HuH-7 (cell line): Measurements from ENCODE around the gene SCGB1C2.
A peak's percentile ranks its signal among the peaks of the same experiment; 100 is the strongest.
"Not testable (repeated sequence)": the region's sequence is repeated elsewhere in the genome, so short reads cannot be mapped to it uniquely, and the experiment has no call there.

Experiments
- DNase-seq: peaks from one replicate; pipeline ENCODE4 v3.0.0; 2011; ENCODE audit warnings: low spot score

The SCGB1C2 gene

DNA sequence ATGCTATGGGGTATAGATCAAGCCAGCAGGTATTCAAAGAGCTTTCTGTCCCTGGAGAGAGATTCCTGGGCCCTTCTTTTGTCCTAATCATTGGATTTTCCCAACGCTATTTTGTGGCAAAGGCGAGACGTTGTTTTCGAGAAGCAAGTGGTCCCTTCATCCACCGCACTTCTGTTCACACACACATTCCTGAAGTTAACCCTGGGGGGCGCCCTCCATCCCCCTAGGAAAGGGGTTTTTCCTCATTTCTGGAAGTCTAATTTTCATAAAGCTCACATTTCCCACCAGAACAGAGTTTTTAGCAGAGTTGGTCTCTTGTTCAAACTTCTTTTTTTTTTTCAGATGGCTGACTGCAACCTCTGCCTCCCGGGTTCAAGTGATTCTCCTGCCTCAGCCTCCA is 11.9 kb downstream of the SCGB1C2 start:
- no peak for DNase-seq

DNA sequence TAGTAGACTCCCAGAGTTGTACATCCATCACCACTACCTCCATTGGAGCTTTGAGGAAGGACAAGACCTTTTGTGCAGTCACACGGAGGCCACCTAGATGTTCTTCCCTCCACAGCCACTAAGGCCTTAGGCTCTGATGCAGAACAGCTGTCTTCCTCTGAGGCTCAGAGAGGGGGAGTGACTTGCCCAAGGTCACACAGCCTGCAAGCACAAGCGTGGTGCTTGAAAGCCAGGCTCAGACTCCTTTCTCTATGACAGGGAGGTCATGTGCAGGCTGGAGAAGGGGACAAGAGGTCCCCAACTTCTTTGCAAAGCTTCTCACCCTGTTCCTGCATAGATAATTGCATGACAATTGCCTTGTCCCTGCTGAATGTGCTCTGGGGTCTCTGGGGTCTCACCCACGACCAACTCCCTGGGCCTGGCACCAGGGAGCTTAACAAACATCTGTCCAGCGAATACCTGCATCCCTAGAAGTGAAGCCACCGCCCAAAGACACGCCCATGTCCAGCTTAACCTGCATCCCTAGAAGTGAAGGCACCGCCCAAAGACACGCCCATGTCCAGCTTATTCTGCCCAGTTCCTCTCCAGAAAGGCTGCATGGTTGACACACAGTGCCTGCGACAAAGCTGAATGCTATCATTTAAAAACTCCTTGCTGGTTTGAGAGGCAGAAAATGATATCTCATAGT is 12.7 kb downstream of the SCGB1C2 start:
- no peak for DNase-seq

DNA sequence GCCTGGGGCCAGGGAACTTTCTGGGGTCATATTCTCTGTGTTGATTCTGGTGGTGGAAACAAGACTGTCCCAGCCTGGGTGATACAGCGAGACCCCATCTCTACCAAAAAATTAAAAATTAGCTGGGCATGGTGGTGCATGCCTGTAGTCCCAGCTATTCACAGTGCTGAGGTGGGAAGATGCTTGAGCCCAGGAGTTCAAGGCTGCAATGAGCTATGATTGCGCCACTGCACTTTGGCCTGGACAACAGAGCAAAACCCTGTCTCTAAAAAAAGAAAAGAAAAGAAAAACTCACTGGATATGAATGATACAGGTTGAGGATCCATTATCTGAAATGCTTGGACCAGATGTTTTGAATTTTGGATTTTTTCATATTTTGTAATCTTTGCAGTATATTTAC is 13.6 kb downstream of the SCGB1C2 start:
- DNase-seq: no peak

GRCh38 chr17:151886-152859 is 14.8 kb downstream of the SCGB1C2 start:
- DNase-seq: no peak

GRCh38 chr17:152860-153420 is 15.6 kb downstream of the SCGB1C2 start:
- no peak for DNase-seq

DNA sequence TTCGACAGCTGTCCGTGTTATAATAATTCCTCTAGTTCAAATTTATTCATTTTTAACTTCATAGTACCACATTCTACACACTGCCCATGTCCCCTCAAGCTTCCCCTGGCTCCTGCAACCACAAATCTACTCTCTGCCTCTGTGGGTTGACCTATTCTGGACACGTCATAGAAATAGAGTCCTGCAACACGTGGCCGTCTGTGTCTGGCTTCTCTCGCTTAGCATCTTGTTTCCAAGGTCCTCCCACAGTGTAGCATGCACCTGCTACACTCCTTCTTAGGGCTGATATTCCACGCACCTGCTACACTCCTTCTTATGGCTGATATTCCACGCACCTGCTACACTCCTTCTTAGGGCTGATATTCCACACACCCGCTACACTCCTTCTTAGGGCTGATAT is 16.5 kb downstream of the SCGB1C2 start:
- no peak for DNase-seq

DNA sequence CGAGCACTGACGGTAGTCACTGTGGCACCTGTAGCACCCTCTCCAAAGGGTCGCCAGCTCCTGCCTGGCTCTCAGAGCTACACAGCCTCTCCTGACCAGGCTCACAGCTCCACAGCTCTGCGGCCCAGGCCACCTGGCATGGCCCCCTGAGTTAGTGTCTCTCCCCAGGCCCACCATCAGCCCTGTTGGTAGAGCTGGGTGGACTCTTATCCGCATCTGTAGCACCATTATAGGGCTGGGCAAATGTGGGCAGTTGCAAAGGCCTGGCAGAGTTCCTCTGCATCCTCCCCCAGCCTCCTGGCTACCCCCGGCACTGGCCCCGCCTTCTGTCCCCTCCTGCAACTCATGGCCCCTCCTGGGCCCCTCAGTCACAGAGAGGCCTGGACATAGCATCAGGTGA is 18.2 kb downstream of the SCGB1C2 start:
- no peak for DNase-seq

GRCh38 chr17:156094-156621 is 18.8 kb downstream of the SCGB1C2 start:
- DNase-seq: no peak

- no peak for DNase-seq
Measured at GRCh38 chr17:156946-157345, 19.6 kb downstream of the SCGB1C2 start.

- DNase-seq: no peak
Measured at GRCh38 chr17:157901-158300, 20.5 kb downstream of the SCGB1C2 start.

DNA sequence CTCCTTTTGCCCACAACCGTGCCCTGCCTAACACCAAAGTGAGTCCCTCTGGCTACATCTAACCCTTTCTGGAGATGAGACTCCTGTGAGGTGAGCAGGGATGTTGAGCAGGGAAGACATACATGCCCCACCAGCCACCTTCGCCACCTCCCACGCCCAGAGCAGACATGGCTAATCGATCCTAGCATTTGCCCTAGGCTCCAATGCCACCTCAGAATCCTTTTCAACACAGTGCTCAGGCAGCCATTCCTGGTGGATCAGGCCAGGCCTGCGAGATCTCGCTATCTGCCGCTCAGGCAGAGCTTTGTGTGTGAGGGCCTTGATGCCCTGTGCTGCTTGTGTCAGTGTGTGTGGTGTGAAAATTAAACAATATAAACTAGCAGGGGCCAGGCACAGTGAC is 21.0 kb downstream of the SCGB1C2 start:
- no peak for DNase-seq

- DNase-seq: no peak
Measured at GRCh38 chr17:159609-160008, 22.2 kb downstream of the SCGB1C2 start.

DNA sequence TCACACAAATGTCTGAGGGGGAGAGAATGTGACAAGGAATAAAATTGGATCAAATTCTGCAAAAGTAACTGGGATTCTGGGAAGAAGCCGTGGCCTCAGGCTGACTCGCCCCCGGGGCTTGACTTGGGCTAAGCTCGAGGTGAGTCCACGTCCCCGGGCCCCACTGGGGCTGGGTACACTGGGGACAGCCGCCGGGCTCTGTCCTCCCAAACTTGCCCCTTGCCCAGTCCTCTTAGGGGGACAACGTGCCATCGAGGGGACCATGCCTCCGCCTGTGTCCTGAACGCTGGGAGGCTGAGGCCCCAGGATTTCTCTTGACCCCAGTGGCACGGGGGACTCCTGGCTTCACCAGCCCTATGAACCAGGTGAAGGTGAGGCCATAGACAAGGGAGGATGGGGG is 23.0 kb downstream of the SCGB1C2 start:
- no peak for DNase-seq

DNA sequence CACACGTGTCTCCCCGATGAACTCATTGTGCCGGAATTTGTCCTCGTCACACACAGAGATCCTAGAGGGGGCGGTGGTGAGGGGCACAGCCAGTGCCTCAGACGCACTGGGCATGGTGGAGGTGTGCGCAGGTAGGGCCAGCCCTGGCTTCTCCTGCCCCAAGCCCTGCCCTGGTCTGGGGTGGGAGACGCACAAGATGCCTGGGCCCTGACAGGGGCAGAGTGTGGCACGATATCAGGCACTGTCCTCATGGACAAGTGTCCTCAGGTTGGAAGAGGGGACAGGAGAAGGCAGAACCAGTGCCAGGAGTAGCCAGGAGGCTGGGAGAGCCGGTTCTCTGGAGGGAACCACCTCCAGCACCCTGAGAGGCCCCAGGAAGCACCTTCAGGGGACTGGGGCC is 24.1 kb downstream of the SCGB1C2 start:
- no peak for DNase-seq

DNA sequence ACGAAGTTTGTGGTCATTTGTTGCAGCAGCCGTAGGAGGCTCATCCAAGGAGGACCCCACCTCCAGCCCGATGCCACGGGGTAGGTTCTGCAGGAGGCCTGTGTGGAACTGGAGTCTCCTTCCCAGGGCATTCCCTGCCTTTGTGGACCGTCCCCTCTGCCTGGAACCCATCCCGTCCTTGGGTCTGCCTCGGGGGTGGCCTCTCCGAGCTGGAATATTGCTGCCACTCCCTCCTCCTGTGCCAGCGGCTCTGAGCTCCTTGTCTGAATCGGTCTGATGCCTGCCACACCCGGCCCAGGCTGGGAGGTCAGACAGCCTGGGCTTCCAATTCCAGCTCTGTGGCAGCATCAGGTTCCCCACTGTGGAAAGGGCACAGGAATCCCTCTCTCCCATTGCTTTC is 25.3 kb downstream of the SCGB1C2 start:
- DNase-seq: no peak

GRCh38 chr17:163514-164098 is 26.2 kb downstream of the SCGB1C2 start:
- DNase-seq: peak; percentile 66

GRCh38 chr17:164303-165235 is 27.2 kb downstream of the SCGB1C2 start:
- DNase-seq: peak; percentile 77

GRCh38 chr17:165939-166338 is 28.6 kb downstream of the SCGB1C2 start:
- DNase-seq: no peak

GRCh38 chr17:168614-169013 is 31.2 kb downstream of the SCGB1C2 start:
- not testable (repeated sequence) for DNase-seq

DNA sequence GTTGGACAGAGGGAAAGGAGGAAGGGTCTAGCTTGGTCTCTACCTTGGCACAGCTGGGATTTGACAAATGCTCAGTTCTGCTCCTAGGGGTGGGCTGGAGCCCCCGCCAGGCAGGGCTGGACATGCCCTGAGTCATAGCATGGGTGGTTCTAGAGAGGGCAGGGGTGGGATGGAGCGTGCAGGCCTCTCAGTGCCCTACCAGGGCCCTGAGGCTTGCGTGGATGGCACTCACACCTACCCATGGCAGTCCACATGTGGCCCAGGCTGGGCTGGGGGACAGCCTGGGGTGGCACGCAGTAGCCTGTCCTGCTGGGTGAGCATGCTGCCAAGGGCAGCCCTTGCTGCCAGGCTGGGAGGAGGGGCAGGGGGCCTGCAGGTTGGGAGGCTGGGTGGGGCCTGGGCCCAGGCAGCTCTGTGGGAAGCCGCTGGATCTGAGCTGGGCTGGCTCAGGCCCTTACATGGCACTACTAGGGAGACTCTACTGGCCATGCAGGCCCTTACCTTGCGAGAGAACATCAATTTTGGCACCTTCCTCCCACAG is 32.8 kb downstream of the SCGB1C2 start:
- DNase-seq: no peak

DNA sequence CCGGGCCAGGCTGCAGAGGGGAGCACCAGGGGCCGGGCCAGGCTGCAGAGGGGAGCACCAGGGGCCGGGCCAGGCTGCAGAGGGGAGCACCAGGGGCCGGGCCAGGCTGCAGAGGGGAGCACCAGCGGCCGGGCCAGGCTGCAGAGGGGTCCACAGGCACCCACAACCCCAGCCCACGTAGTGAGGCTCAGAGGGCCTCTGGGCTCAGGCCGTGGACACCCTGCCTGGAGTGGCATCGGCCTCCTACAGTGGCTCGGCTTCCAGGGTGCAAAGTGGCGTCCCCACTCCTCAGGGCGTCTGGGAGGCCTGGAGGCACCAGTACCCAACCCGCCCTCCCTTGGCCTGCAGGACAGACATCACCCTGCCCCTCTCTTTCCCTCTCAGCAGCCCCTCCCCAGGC is 34.5 kb downstream of the SCGB1C2 start:
- no peak for DNase-seq
